NAMALWA (cell line): ENCODE data around the gene LRRC26.

Experiments used
- DNase-seq: peaks from one replicate; pipeline ENCODE4 v3.0.0-alpha.2; 2015; ENCODE audit warnings: low spot score

Gene LRRC26

GRCh38 chr9:137182836-137183235 is 13.0 kb upstream of the LRRC26 start:
- DNase-seq: no peak

- no peak for DNase-seq
Observed at GRCh38 chr9:137181680-137182079, 11.8 kb upstream of the LRRC26 start.

- no peak for DNase-seq
Observed at GRCh38 chr9:137180491-137180890, 10.6 kb upstream of the LRRC26 start.

- DNase-seq: no peak
Observed at GRCh38 chr9:137179761-137180160, 9.9 kb upstream of the LRRC26 start.

- no peak for DNase-seq
Observed at GRCh38 chr9:137178939-137179630, 9.2 kb upstream of the LRRC26 start.

- no peak for DNase-seq
Observed at GRCh38 chr9:137178201-137178938, 8.5 kb upstream of the LRRC26 start.

- DNase-seq: peak; percentile 69
Observed at GRCh38 chr9:137176302-137177182, 6.7 kb upstream of the LRRC26 start.

- DNase-seq: peak; percentile 46
Observed at GRCh38 chr9:137175345-137175961, 5.6 kb upstream of the LRRC26 start.

- peak; percentile 39 for DNase-seq
Observed at GRCh38 chr9:137174722-137175293, 5.0 kb upstream of the LRRC26 start.

GRCh38 chr9:137173796-137174664 is 4.2 kb upstream of the LRRC26 start:
- DNase-seq: no peak

GRCh38 chr9:137172901-137173795 is 3.3 kb upstream of the LRRC26 start:
- DNase-seq: peak; percentile 46

- DNase-seq: no peak
Observed at GRCh38 chr9:137171149-137171900, 1.5 kb upstream of the LRRC26 start.

GRCh38 chr9:137170486-137171148 is 766 bp upstream of the LRRC26 start:
- peak; percentile 69 for DNase-seq

- no peak for DNase-seq
Observed at GRCh38 chr9:137168904-137169856, 671 bp downstream of the LRRC26 start.

- DNase-seq: no peak
Observed at GRCh38 chr9:137168573-137168903, 1.3 kb downstream of the LRRC26 start.

- DNase-seq: no peak
Observed at GRCh38 chr9:137167747-137168572, 1.9 kb downstream of the LRRC26 start.
